HCT116 (cell line): ENCODE results near the gene EXD3.

Source experiments
- EZH2 ChIP-seq: fragments of 200-600 bp; sonication (generic); IDR thresholded peaks from 2 replicates; pipeline ENCODE4 v1.6.1; 2017; ENCODE audit warnings: antibody characterized with exemption, mixed run types
- EZH2phosphoT487 ChIP-seq: fragments of 200-600 bp; IDR thresholded peaks from 2 replicates; pipeline ENCODE4 v1.6.1; 2018; ENCODE audit warnings: antibody characterized with exemption, borderline replicate concordance
- MAX ChIP-seq: IDR thresholded peaks from 2 replicates; pipeline ENCODE4 v1.6.1; 2012
- POLR2A ChIP-seq: IDR thresholded peaks from 2 replicates; pipeline ENCODE4 v1.7.0; 2011; ENCODE audit warnings: borderline replicate concordance; ENCODE audit not compliant: insufficient read depth, insufficient read length; ENCODE audit errors: extremely low read depth
- POLR2AphosphoS5 ChIP-seq: IDR thresholded peaks from 2 replicates; pipeline ENCODE4 v1.6.1; 2011; ENCODE audit warnings: mild to moderate bottlenecking, low read depth, low read length, moderate library complexity
- REST ChIP-seq: IDR thresholded peaks from 2 replicates; pipeline ENCODE4 v1.6.1; 2012; ENCODE audit warnings: low read depth
- TCF7L2 ChIP-seq: IDR thresholded peaks from 2 replicates; pipeline ENCODE4 v1.7.0; 2011; ENCODE audit warnings: borderline replicate concordance, inconsistent platforms; ENCODE audit not compliant: insufficient read depth, insufficient read length; ENCODE audit errors: extremely low read depth
- YY1 ChIP-seq: IDR thresholded peaks from 2 replicates; pipeline ENCODE4 v1.6.1; 2011; ENCODE audit warnings: low read length, low read depth, moderate library complexity, mild to moderate bottlenecking; ENCODE audit not compliant: insufficient replicate concordance; ENCODE audit errors: extremely low read depth
- TF ChIP-seq, protein P1 (sequence below), 3 experiments: fragments of 200-600 bp in 1 of 3; sonication (generic) in 1 of 3; IDR thresholded peaks in 2 of 3; conservative IDR thresholded peaks in 1 of 3; 2 replicates each; pipeline ENCODE4 v1.5.1; 2012 to 2017; ENCODE audit warnings: low read depth in 2 of 3, low read length in 2 of 3, antibody characterized with exemption in 1 of 3, borderline replicate concordance in 1 of 3, control low read depth in 1 of 3, mild to moderate bottlenecking in 1 of 3, mixed read lengths in 1 of 3, mixed run types in 1 of 3, moderate library complexity in 1 of 3; ENCODE audit not compliant: insufficient read depth in 1 of 3

DNA sequence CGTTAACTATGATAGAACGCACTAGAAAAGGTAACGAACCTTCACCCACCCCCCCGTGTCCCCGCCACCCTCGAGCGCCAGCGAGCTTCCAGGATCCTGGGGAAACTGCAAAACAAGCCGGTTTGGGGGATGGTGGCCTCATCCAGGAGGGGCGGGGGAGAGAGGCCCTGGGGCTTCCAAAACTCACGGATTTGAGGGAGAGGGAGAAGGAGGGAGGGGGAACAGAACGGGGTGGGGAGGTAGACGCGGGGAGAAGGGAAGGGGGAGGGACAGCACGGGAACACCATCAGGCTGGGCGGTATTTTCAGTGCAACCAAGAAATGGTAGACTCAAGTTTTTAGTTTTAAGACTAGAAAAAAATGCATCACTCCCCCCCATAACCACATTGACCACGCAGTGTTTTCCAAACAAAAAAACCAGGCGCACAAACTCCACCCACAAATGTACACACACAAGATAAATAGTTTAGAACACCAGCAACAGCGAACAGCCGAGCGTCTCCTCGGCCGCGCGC is 122.3 kb downstream of the EXD3 start:
- TF ChIP-seq, protein P1, sequence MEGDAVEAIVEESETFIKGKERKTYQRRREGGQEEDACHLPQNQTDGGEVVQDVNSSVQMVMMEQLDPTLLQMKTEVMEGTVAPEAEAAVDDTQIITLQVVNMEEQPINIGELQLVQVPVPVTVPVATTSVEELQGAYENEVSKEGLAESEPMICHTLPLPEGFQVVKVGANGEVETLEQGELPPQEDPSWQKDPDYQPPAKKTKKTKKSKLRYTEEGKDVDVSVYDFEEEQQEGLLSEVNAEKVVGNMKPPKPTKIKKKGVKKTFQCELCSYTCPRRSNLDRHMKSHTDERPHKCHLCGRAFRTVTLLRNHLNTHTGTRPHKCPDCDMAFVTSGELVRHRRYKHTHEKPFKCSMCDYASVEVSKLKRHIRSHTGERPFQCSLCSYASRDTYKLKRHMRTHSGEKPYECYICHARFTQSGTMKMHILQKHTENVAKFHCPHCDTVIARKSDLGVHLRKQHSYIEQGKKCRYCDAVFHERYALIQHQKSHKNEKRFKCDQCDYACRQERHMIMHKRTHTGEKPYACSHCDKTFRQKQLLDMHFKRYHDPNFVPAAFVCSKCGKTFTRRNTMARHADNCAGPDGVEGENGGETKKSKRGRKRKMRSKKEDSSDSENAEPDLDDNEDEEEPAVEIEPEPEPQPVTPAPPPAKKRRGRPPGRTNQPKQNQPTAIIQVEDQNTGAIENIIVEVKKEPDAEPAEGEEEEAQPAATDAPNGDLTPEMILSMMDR (IDR thresholded peaks at IDR 0.05 in 2 of 3, conservative IDR thresholded peaks at IDR 0.05 in 1 of 3; ENCODE audit: borderline replicate concordance in 1 of 3, insufficient read depth in 1 of 3, low read depth in 2 of 3, low read length in 2 of 3): no peak
- TF ChIP-seq POLR2A (no peak), REST (no peak), POLR2AphosphoS5 (no peak), YY1 (no peak), EZH2 (no peak), TCF7L2 (no peak), EZH2phosphoT487 (no peak), MAX (no peak)
